Measurements from ENCODE around the gene PHF19.

The PHF19 gene

DNA sequence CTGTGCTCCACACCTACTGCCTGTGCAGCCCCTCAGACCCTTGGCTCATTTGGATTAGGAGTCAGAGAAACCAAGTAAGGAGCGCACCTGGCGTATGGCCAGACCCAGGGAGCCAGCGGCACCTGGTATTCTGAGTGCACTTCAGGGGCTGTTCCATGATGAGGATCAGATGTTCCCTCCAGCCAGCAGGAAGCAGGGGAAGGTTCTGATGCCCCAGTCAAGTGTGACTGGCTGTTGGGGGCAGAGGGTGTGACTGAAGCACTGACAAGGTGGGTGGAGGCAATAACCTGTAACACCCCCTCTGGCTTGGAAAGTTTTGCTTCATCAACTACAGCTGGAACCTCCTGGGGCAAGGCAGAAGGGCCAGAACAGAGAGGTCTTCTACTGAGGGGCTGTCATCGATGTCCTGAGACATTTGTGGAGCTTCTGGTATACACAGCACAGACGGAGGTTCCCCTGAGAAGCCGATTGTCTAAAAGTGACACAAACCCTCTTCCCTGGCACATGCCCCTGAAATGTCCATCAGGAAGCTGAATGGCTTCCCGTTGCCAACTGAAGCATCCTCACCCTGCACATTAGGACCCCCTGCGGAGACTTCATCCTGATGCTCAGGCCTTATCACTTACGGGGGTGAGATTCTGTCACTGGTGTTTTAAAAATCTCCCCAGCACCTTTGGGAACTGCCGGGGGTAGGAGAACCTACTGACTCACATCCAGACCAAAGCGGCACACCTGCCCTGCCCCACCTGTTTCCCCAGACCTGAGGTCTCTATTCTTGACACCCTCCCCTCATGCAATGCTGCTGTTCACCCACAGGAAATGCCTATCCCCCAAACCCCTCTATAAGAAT lies 28.6 kb upstream of the PHF19 start:
- CTCF ChIA-PET: no interaction called here
- TF ChIP-seq, protein P1, sequence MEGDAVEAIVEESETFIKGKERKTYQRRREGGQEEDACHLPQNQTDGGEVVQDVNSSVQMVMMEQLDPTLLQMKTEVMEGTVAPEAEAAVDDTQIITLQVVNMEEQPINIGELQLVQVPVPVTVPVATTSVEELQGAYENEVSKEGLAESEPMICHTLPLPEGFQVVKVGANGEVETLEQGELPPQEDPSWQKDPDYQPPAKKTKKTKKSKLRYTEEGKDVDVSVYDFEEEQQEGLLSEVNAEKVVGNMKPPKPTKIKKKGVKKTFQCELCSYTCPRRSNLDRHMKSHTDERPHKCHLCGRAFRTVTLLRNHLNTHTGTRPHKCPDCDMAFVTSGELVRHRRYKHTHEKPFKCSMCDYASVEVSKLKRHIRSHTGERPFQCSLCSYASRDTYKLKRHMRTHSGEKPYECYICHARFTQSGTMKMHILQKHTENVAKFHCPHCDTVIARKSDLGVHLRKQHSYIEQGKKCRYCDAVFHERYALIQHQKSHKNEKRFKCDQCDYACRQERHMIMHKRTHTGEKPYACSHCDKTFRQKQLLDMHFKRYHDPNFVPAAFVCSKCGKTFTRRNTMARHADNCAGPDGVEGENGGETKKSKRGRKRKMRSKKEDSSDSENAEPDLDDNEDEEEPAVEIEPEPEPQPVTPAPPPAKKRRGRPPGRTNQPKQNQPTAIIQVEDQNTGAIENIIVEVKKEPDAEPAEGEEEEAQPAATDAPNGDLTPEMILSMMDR (IDR thresholded peaks at IDR 0.05; ENCODE audit: insufficient read depth, low read length, missing control alignments): no peak
- POLR2A ChIA-PET: no interaction called here
- DNase-seq (ENCODE audit: low read depth, low spot score): no peak
- no peak overlapping the region for H3K4me3 ChIP-seq (ENCODE audit: low read depth, low read length)

DNA sequence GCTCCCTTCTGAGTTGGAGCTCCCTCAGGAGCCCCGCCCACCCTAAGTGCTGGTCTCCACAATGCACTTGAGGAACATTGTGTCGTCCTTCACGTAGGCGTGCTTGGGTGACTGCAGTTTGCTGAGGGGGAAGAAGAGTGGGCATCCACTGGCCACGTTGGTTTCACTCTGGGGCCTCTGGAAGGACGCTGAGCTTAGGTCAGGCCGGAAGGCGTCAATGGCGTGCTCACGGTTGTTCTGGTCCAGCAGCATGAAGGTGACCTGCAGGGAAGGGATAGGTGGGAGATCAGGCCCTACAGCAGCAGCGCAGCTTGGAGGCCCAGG lies 28.0 kb upstream of the PHF19 start:
- CTCF ChIA-PET: interaction anchor here (1.2 kb wide), 1 partner anchor 13 kb away, joined by 3 read pairs; no protein-coding TSS in a partner anchor

DNA sequence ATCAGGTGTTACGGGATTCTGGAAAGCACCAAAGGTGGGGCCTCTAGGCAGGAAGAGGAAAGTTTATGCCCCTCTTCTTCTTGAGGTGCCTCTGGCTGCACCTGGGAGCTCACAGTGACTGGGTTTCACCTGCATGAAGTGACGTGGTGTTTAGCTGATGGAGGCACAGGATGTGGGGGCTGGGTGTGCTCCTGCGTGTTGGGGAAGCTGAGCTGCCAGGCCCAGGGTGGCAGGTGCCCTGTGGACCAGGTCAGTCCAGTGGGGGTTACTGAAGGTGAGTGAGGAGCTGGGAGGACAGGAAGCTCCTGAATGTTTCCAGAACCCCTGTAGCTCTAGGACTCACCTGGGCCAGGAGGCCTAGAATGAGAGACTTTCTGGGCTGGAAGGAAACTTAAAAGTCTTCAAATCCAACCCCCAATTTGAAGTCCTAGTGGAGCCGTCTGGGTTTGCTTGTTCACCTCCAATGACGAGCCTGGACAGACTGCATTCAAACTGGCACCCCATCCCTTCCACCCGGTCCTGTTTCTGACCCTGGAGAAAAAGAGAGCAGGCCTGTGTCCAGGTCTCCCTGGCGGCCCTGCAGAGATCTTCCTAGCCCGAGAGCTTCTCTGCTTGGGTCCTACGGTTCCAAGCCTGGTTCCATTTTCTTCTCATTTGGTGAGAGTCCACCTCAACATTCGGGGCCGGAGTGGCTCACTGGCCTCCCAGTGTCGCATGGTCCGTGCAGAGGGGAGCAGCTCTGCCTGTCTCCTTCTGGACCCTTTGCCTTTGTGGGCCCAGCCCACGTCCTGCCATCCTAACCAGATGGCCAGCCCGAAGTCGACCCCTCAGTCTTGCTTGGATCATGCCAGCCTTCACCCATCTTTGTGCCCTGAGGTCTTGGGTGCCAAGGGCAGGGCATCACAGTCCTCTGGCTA lies 27.3 kb upstream of the PHF19 start:
- TF ChIP-seq, protein P1 (IDR thresholded peaks at IDR 0.05; ENCODE audit: insufficient read depth, low read length, missing control alignments): no peak
- H3K4me3 ChIP-seq (ENCODE audit: low read depth, low read length): no peak overlapping the region
- DNase-seq (ENCODE audit: low read depth, low spot score): no peak
- CTCF ChIA-PET: interaction anchor here (1.2 kb wide), 1 partner anchor 12 kb away, joined by 3 read pairs; no protein-coding TSS in a partner anchor
- POLR2A ChIA-PET: no interaction called here

More for the DNA sequence above, 28.0 kb upstream of the PHF19 start:
- H3K4me3 ChIP-seq (ENCODE audit: low read depth, low read length): no peak overlapping the region
- DNase-seq (ENCODE audit: low read depth, low spot score): no peak
- TF ChIP-seq, protein P1 (IDR thresholded peaks at IDR 0.05; ENCODE audit: insufficient read depth, low read length, missing control alignments): no peak
- POLR2A ChIA-PET: no interaction called here

DNA sequence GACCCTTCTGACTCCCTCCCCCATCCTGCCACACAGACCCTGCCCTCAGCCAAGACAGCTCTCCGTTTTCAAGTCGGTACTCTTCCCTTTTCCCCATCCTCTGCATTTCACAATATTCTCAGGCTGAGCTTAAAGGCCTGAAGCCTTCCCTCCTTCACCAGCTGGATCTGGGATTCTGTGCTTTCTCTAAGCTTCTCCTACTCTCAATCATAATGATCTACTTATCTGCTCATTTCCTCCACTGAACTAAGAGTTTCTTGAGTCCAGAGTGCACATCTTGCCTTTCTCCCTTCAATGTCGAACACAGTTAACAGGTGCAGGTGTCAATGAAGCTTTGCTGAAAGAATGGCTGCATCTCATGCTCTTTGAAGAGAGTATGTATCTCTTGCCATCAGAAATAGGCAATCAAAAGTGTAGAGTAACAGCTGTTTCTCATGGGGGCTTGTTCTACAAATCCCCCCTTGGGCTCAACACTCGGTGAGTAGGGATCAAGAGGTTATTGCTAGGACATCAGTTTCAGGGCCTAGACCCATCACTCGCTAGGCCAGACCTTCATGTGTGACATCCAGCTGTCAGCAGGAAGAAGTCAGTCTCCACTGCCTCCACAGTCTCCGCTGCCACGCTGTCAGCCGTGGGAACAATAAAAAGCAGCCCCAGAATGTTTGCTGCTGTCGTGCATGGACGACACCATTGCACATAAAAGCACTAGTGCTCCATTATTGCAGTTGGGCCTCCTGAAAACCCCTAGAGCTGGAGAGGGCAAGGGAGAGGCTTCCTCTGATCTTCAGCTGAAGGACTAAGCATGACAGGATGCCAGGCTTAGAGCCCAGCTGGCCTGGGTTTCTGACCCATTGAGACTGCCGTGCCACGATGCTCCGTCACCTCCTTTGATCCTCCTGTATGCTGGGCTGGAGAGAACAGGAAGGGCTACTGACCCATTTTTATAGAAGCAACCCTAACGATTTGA lies 25.9 kb upstream of the PHF19 start:
- no peak for DNase-seq (ENCODE audit: low read depth, low spot score)
- CTCF ChIA-PET: no interaction called here
- POLR2A ChIA-PET: no interaction called here
- TF ChIP-seq, protein P1 (IDR thresholded peaks at IDR 0.05; ENCODE audit: insufficient read depth, low read length, missing control alignments): no peak
- no peak overlapping the region for H3K4me3 ChIP-seq (ENCODE audit: low read depth, low read length)

DNA sequence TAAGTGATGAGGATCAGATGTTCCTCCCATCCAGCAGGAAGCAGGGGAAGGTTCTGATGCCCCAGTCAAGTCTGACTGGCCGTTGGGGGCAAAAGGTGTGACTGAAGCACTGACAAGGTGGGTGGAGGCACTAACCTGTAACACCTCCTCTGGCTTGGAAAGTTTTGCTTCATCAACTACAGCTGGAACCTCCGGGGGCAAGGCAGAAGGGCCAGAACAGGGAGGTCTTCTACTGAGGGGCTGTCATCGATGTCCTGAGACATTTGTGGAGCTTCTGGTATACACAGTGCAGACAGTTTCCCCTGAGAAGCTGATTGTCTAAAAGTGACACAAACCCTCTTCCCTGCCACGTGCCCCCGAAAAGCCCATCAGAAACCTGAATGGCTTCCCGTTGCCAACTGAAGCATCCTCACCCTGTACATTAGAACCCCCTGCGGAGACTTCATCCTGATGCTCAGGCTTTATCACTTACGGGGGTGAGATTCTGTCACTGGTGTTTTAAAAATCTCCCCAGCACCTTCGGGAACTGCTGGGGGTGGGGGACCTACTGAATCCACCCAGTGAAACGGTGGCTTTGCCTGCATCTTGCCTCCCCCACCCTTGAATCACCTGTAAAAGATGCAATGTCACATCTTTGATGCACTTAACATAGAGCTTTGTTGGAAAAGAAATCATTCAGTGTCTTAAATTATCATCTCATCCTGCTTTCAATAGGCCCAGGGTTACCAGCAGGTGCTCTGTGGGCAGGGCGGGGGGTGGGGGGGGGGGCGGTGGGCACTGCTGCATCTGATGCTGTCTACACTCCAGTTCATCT lies 25.0 kb upstream of the PHF19 start:
- ChIA-PET CTCF (no interaction called here), POLR2A (no interaction called here)
- TF ChIP-seq, protein P1 (IDR thresholded peaks at IDR 0.05; ENCODE audit: insufficient read depth, low read length, missing control alignments): no peak
- no peak for DNase-seq (ENCODE audit: low read depth, low spot score)
- H3K4me3 ChIP-seq (ENCODE audit: low read depth, low read length): no peak overlapping the region

All from AG04449 (cell line).